GM12891 (cell line): ENCODE measurements around the gene ACVR1.

ENCODE experiments used
- POLR2A ChIP-seq: IDR thresholded peaks from 2 replicates; pipeline ENCODE4 v1.6.1; 2011; ENCODE audit warnings: low read depth, low read length, control low read depth
- POLR2AphosphoS5 ChIP-seq: IDR thresholded peaks from 2 replicates; pipeline ENCODE4 v1.6.1; 2011; ENCODE audit warnings: low read depth, low read length, control low read depth

- no peak for TF ChIP-seq POLR2A
- TF ChIP-seq POLR2AphosphoS5: no peak
Observed at GRCh38 chr2:157769856-157770255, 106.3 kb downstream of the ACVR1 start.
